ENCODE data around the gene METTL13.
A peak's percentile ranks its signal among the peaks of the same experiment; 100 is the strongest.

Gene METTL13

GRCh38 chr1:171754971-171755370 is 26.5 kb upstream of the METTL13 start:
- Histone ChIP-seq H3K36me3 (ENCODE audit: insufficient read depth, low read length) (no peaks in the 10 kb centered on the region), H3K9me3 (ENCODE audit: low read depth, low read length) (no peaks in the 10 kb centered on the region), H3K27ac (no peak overlapping the region), H3K4me3 (no peak overlapping the region), H3K9ac (ENCODE audit: insufficient read length) (no peak overlapping the region)
- no peak for TF ChIP-seq FOXP2 (optimal IDR thresholded peaks at IDR 0.05; ENCODE audit: control extremely low read depth, extremely low read length, insufficient read depth)
- no peak for TF ChIP-seq EZH2 (IDR thresholded peaks at IDR 0.05)
- no peak for TF ChIP-seq POLR2AphosphoS5 (IDR thresholded peaks at IDR 0.05; ENCODE audit: borderline replicate concordance, low read depth, low read length)
- no peak for DNase-seq (ENCODE audit: low read depth, low spot score)

- TF ChIP-seq FOXP2 (optimal IDR thresholded peaks at IDR 0.05; ENCODE audit: control extremely low read depth, extremely low read length, insufficient read depth): no peak
- TF ChIP-seq EZH2 (IDR thresholded peaks at IDR 0.05): no peak
- TF ChIP-seq POLR2AphosphoS5 (IDR thresholded peaks at IDR 0.05; ENCODE audit: borderline replicate concordance, low read depth, low read length): no peak
- Histone ChIP-seq H3K4me3 (no peak overlapping the region), H3K27ac (no peak overlapping the region), H3K9ac (ENCODE audit: insufficient read length) (no peak overlapping the region), H3K9me3 (ENCODE audit: low read depth, low read length) (no peaks in the 10 kb centered on the region), H3K36me3 (ENCODE audit: insufficient read depth, low read length) (no peaks in the 10 kb centered on the region)
- DNase-seq (ENCODE audit: low read depth, low spot score): no peak
Measured at GRCh38 chr1:171756856-171757255, 24.6 kb upstream of the METTL13 start.

GRCh38 chr1:171758011-171758410 is 23.4 kb upstream of the METTL13 start:
- no peak overlapping the region for H3K27ac ChIP-seq
- TF ChIP-seq POLR2AphosphoS5 (IDR thresholded peaks at IDR 0.05; ENCODE audit: borderline replicate concordance, low read depth, low read length) (no peak), EZH2 (IDR thresholded peaks at IDR 0.05) (no peak), FOXP2 (optimal IDR thresholded peaks at IDR 0.05; ENCODE audit: control extremely low read depth, extremely low read length, insufficient read depth) (no peak)

GRCh38 chr1:171762143-171762563 is 19.3 kb upstream of the METTL13 start:
- Histone ChIP-seq H3K36me3 (ENCODE audit: insufficient read depth, low read length) (no peaks in the 10 kb centered on the region), H3K4me3 (no peak overlapping the region), H3K9ac (ENCODE audit: insufficient read length) (no peak overlapping the region), H3K27ac (no peak overlapping the region), H3K9me3 (ENCODE audit: low read depth, low read length) (no peaks in the 10 kb centered on the region)
- no peak for DNase-seq (ENCODE audit: low read depth, low spot score)
- TF ChIP-seq POLR2AphosphoS5 (IDR thresholded peaks at IDR 0.05; ENCODE audit: borderline replicate concordance, low read depth, low read length) (no peak), EZH2 (IDR thresholded peaks at IDR 0.05) (no peak), FOXP2 (optimal IDR thresholded peaks at IDR 0.05; ENCODE audit: control extremely low read depth, extremely low read length, insufficient read depth) (no peak)

More at GRCh38 chr1:171758011-171758410, 23.4 kb upstream of the METTL13 start:
- no peaks in the 10 kb centered on the region for H3K9me3 ChIP-seq (ENCODE audit: low read depth, low read length)
- H3K4me3 ChIP-seq: no peak overlapping the region
- DNase-seq (ENCODE audit: low read depth, low spot score): no peak
- H3K36me3 ChIP-seq (ENCODE audit: insufficient read depth, low read length): no peaks in the 10 kb centered on the region
- H3K9ac ChIP-seq (ENCODE audit: insufficient read length): no peak overlapping the region

- no peak for TF ChIP-seq FOXP2 (optimal IDR thresholded peaks at IDR 0.05; ENCODE audit: control extremely low read depth, extremely low read length, insufficient read depth)
- no peak for TF ChIP-seq POLR2AphosphoS5 (IDR thresholded peaks at IDR 0.05; ENCODE audit: borderline replicate concordance, low read depth, low read length)
- TF ChIP-seq EZH2 (IDR thresholded peaks at IDR 0.05): no peak
- Histone ChIP-seq H3K27ac (no peak overlapping the region), H3K4me3 (no peak overlapping the region), H3K9ac (ENCODE audit: insufficient read length) (no peak overlapping the region), H3K36me3 (ENCODE audit: insufficient read depth, low read length) (no peaks in the 10 kb centered on the region), H3K9me3 (ENCODE audit: low read depth, low read length) (no peaks in the 10 kb centered on the region)
- DNase-seq (ENCODE audit: low read depth, low spot score): no peak
Measured at GRCh38 chr1:171763764-171764163, 17.7 kb upstream of the METTL13 start.

GRCh38 chr1:171769171-171769570 is 12.3 kb upstream of the METTL13 start:
- no peaks in the 10 kb centered on the region for H3K36me3 ChIP-seq (ENCODE audit: insufficient read depth, low read length)
- H3K9me3 ChIP-seq (ENCODE audit: low read depth, low read length): no peaks in the 10 kb centered on the region
- H3K9ac ChIP-seq (ENCODE audit: insufficient read length): no peak overlapping the region
- H3K27ac ChIP-seq: no peak overlapping the region
- no peak for DNase-seq (ENCODE audit: low read depth, low spot score)
- TF ChIP-seq EZH2 (IDR thresholded peaks at IDR 0.05): no peak
- TF ChIP-seq FOXP2 (optimal IDR thresholded peaks at IDR 0.05; ENCODE audit: control extremely low read depth, extremely low read length, insufficient read depth): no peak
- no peak for TF ChIP-seq POLR2AphosphoS5 (IDR thresholded peaks at IDR 0.05; ENCODE audit: borderline replicate concordance, low read depth, low read length)
- no peak overlapping the region for H3K4me3 ChIP-seq

GRCh38 chr1:171769754-171770153 is 11.7 kb upstream of the METTL13 start:
- Histone ChIP-seq H3K27ac (no peak overlapping the region), H3K36me3 (ENCODE audit: insufficient read depth, low read length) (no peaks in the 10 kb centered on the region), H3K4me3 (no peak overlapping the region), H3K9me3 (ENCODE audit: low read depth, low read length) (no peaks in the 10 kb centered on the region), H3K9ac (ENCODE audit: insufficient read length) (no peak overlapping the region)
- no peak for TF ChIP-seq EZH2 (IDR thresholded peaks at IDR 0.05)
- DNase-seq (ENCODE audit: low read depth, low spot score): no peak

GRCh38 chr1:171772312-171772711 is 9.1 kb upstream of the METTL13 start:
- no peak for DNase-seq (ENCODE audit: low read depth, low spot score)
- Histone ChIP-seq H3K36me3 (ENCODE audit: insufficient read depth, low read length) (no peaks in the 10 kb centered on the region), H3K27ac (no peak overlapping the region), H3K4me3 (no peak overlapping the region), H3K9me3 (ENCODE audit: low read depth, low read length) (no peaks in the 10 kb centered on the region), H3K9ac (ENCODE audit: insufficient read length) (no peak overlapping the region)
- TF ChIP-seq FOXP2 (optimal IDR thresholded peaks at IDR 0.05; ENCODE audit: control extremely low read depth, extremely low read length, insufficient read depth): no peak
- no peak for TF ChIP-seq POLR2AphosphoS5 (IDR thresholded peaks at IDR 0.05; ENCODE audit: borderline replicate concordance, low read depth, low read length)
- no peak for TF ChIP-seq EZH2 (IDR thresholded peaks at IDR 0.05)

GRCh38 chr1:171780583-171781175 is 781 bp upstream of the METTL13 start:
- H3K9me3 ChIP-seq (ENCODE audit: low read depth, low read length): no peaks in the 10 kb centered on the region
- peak; percentile 14 for DNase-seq (ENCODE audit: low read depth, low spot score)
- peak overlapping the region; percentile 74 for H3K9ac ChIP-seq (ENCODE audit: insufficient read length)
- TF ChIP-seq EZH2 (IDR thresholded peaks at IDR 0.05) (no peak), POLR2AphosphoS5 (IDR thresholded peaks at IDR 0.05; ENCODE audit: borderline replicate concordance, low read depth, low read length) (no peak), FOXP2 (optimal IDR thresholded peaks at IDR 0.05; ENCODE audit: control extremely low read depth, extremely low read length, insufficient read depth) (no peak)
- H3K36me3 ChIP-seq (ENCODE audit: insufficient read depth, low read length): peaks cover 10% of the 10 kb centered on the region
- H3K4me3 ChIP-seq: peak overlapping the region; percentile 96
- H3K27ac ChIP-seq: peak overlapping the region; percentile 87

Data from SK-N-MC (cell line).